Activated CD8-positive, alpha-beta T cell treated with anti-CD3 and anti-CD28 coated beads, Interleukin-2, amount 10 ng/mL, durations not matched to agents 7 days and 5 days (primary cell): ENCODE measurements around the gene USPL1. TPM values are rescaled to one million over a fixed set of nuclear protein-coding genes. Genes with fewer than 3 reads are reported as not detected.

Experiments used
- ATAC-seq: fragments of 150-1000 bp; cut with Tn5 transposase; one replicate; pipeline ENCODE4 v1.10.0; 2021; ENCODE audit warnings: moderate library complexity
- CTCF ChIA-PET: fragments of 350-600 bp; sonication (Branson Sonifier 250); formaldehyde crosslinking; loops from one replicate; lab custom pipeline; 2021; ENCODE audit warnings: antibody characterized with exemption; lab: Charles Lee
- POLR2A ChIA-PET: fragments of 350-600 bp; sonication (Branson Sonifier 250); formaldehyde crosslinking; loops from one replicate; lab custom pipeline; 2021; ENCODE audit warnings: antibody characterized with exemption; lab: Charles Lee
- DNase-seq: peaks from one replicate; pipeline ENCODE4 v3.0.0-alpha.2; 2020
- H3K27ac Mint-ChIP-seq: one replicate; pipeline ENCODE4 v1.8.0; 2021; ENCODE audit warnings: mild to moderate bottlenecking, mixed read lengths
- H3K27me3 Mint-ChIP-seq: one replicate; pipeline ENCODE4 v1.8.0; 2021; ENCODE audit warnings: low read depth, mixed read lengths
- H3K36me3 Mint-ChIP-seq: one replicate; pipeline ENCODE4 v1.8.0; 2021; ENCODE audit warnings: low read depth, mixed read lengths
- H3K4me1 Mint-ChIP-seq: one replicate; pipeline ENCODE4 v1.8.0; 2021; ENCODE audit warnings: low read depth, mixed read lengths
- H3K4me3 Mint-ChIP-seq: one replicate; pipeline ENCODE4 v1.8.0; 2021; ENCODE audit warnings: mild to moderate bottlenecking, mixed read lengths
- H3K9me3 Mint-ChIP-seq: one replicate; pipeline ENCODE4 v1.8.0; 2022; ENCODE audit warnings: mixed read lengths; ENCODE audit not compliant: insufficient read depth
- total RNA-seq, 2 experiments: library from RNA; stranded (reverse); gene quantifications; one replicate each; pipeline ENCODE4 v1.2.3, GENCODE V29; 2021

USPL1 gene
- total RNA-seq, 2 experiments from 2014 or later, result 14.8 to 16.7 TPM

GRCh38 chr13:30697996-30698401 lies 80.3 kb downstream of the USPL1 start:
- H3K4me3 Mint-ChIP-seq, result no peak overlapping the region
- no peaks in the 10 kb centered on the region for H3K9me3 Mint-ChIP-seq
- ChIA-PET CTCF (interaction anchor here (1.7 kb wide), 1 partner anchor 42 kb away, joined by 6 read pairs; no protein-coding TSS in a partner anchor), POLR2A (no interaction called here)
- no peak overlapping the region for H3K27ac Mint-ChIP-seq
- ATAC-seq (no peak), DNase-seq (no peak)
- H3K36me3 Mint-ChIP-seq, result peaks cover 2% of the 10 kb centered on the region
- H3K4me1 Mint-ChIP-seq, result peaks cover 30% of the 10 kb centered on the region
- H3K27me3 Mint-ChIP-seq, result peaks cover 50% of the 10 kb centered on the region

DNA sequence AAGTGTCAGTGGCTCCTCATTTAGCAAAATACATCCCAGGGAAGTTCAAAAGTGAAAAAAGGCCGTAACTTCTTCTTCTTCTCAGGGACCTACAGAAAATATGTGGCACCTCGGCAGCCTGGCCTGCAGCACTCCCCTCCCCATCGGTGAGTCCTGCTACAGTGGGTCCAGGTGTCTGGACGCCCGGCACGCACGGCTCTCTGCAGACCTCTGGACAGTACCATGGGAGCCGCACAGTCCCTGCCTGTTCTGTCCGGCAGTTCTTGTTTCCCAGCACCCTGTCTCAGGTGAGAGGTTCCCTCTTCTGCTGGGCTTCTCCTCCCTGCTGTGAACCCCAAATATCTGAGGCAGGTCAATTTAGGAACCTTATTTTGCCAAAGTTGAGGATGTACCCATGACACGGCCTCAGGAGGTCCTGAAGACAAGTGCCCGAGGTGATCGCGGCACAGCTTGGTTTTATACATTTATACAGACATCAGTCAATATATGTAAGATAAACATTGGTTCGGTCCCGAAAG lies 80.8 kb downstream of the USPL1 start:
- peaks cover 2% of the 10 kb centered on the region for H3K36me3 Mint-ChIP-seq
- ChIA-PET CTCF (interaction anchor here (1.6 kb wide), 2 partner anchors 9 to 12 kb away, joined by 4 to 5 read pairs; no protein-coding TSS in a partner anchor), POLR2A (no interaction called here)
- no peak overlapping the region for H3K4me3 Mint-ChIP-seq
- ATAC-seq, result no peak
- H3K27me3 Mint-ChIP-seq, result peaks cover 50% of the 10 kb centered on the region
- no peak for DNase-seq
- H3K4me1 Mint-ChIP-seq, result peaks cover 30% of the 10 kb centered on the region
- H3K9me3 Mint-ChIP-seq, result no peaks in the 10 kb centered on the region
- H3K27ac Mint-ChIP-seq, result no peak overlapping the region

GRCh38 chr13:30700364-30700763 lies 82.6 kb downstream of the USPL1 start:
- peaks cover 27% of the 10 kb centered on the region for H3K4me1 Mint-ChIP-seq
- H3K36me3 Mint-ChIP-seq, result no peaks in the 10 kb centered on the region
- POLR2A ChIA-PET, result no interaction called here
- no peak overlapping the region for H3K27ac Mint-ChIP-seq
- DNase-seq (no peak), ATAC-seq (no peak)
- CTCF ChIA-PET, result interaction anchor here (1.4 kb wide), 1 partner anchor 10 kb away, joined by 3 read pairs; no protein-coding TSS in a partner anchor
- H3K4me3 Mint-ChIP-seq, result no peak overlapping the region
- H3K9me3 Mint-ChIP-seq, result no peaks in the 10 kb centered on the region
- peaks cover 44% of the 10 kb centered on the region for H3K27me3 Mint-ChIP-seq

- ATAC-seq, result no peak
- ChIA-PET POLR2A (no interaction called here), CTCF (no interaction called here)
- no peak for DNase-seq
- H3K27ac Mint-ChIP-seq, result no peak overlapping the region
- H3K27me3 Mint-ChIP-seq, result peaks cover 43% of the 10 kb centered on the region
- H3K4me3 Mint-ChIP-seq, result no peak overlapping the region
- no peaks in the 10 kb centered on the region for H3K9me3 Mint-ChIP-seq
- H3K36me3 Mint-ChIP-seq, result no peaks in the 10 kb centered on the region
- peaks cover 10% of the 10 kb centered on the region for H3K4me1 Mint-ChIP-seq
These were observed 84.3 kb downstream of the USPL1 start for GRCh38 chr13:30702006-30702405.

DNA sequence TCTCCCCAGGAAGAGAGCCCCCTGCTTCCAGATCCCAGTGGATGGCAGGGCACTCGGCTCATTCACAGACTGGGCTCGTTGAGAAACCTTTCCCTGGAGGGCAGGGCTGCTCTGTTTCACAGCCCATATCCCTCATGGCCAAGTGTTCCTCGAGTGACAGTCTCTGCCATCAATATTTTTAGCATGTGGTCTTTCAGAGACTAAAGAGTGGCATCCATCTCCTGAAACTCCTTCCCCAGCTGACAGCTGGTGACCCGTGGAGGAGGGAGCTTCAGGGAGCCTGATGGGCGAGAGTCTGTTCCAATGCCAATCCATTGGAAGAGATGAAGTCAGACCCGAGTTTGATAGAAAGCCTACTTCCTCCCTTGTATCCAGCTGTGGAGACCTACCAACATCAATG lies 86.9 kb downstream of the USPL1 start:
- H3K36me3 Mint-ChIP-seq, result no peaks in the 10 kb centered on the region
- DNase-seq (no peak), ATAC-seq (no peak)
- peaks cover 2% of the 10 kb centered on the region for H3K4me1 Mint-ChIP-seq
- H3K4me3 Mint-ChIP-seq, result no peak overlapping the region
- CTCF ChIA-PET, result no interaction called here
- peaks cover 32% of the 10 kb centered on the region for H3K27me3 Mint-ChIP-seq
- no peak overlapping the region for H3K27ac Mint-ChIP-seq
- POLR2A ChIA-PET, result no interaction called here
- no peaks in the 10 kb centered on the region for H3K9me3 Mint-ChIP-seq

DNA sequence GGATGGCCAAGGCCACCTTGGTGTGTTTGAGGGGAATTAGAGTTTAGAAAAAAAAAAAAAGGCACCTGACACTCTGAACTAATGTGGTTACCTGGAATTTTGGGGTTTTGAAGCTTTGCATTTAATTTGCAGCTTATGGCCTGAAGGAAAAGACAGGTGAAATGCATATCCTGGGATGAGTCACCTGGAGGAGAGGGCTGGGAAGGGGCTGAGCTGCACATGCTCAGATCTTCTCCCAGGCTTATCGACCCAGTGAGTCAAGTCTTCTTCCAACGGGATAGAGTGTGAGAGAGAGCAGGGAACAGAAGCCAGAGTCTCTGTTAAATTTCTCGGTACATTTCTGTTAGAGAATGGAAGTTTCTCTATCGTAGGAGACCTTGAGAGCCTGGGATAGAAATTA lies 88.0 kb downstream of the USPL1 start:
- ChIA-PET CTCF (no interaction called here), POLR2A (no interaction called here)
- Mint-ChIP-seq H3K36me3 (no peaks in the 10 kb centered on the region), H3K4me1 (no peaks in the 10 kb centered on the region), H3K27me3 (peaks cover 27% of the 10 kb centered on the region), H3K4me3 (no peak overlapping the region), H3K27ac (no peak overlapping the region), H3K9me3 (no peaks in the 10 kb centered on the region)
- DNase-seq, result no peak
- no peak for ATAC-seq

- POLR2A ChIA-PET, result no interaction called here
- Mint-ChIP-seq H3K4me1 (peaks cover 12% of the 10 kb centered on the region), H3K27ac (no peak overlapping the region), H3K4me3 (no peak overlapping the region), H3K27me3 (peaks cover 17% of the 10 kb centered on the region), H3K9me3 (no peaks in the 10 kb centered on the region), H3K36me3 (no peaks in the 10 kb centered on the region)
- no peak for DNase-seq
- CTCF ChIA-PET, result interaction anchor here (1.6 kb wide), 1 partner anchor 9 kb away, joined by 5 read pairs; no protein-coding TSS in a partner anchor
- no peak for ATAC-seq
These were observed 90.8 kb downstream of the USPL1 start for GRCh38 chr13:30708541-30708940.

Other genes starting within 250 kb of the USPL1 start
- gene UBE2L5, start 195.4 kb upstream of the USPL1 start, total RNA-seq, result not detected
- gene HMGB1, start 152.0 kb upstream of the USPL1 start, total RNA-seq, result 100 to 1,000 TPM; 650 to 662 TPM
- 10 to 100 TPM; 71.0 to 75.4 TPM for gene ALOX5AP, start 117.6 kb downstream of the USPL1 start, total RNA-seq